Activated T-cell treated with anti-CD3 and anti-CD28 coated beads, Interleukin-2, amount 50 U/mL, for 72 hours (primary cell): ENCODE measurements around the gene KRT76. TPM values are rescaled to one million over a fixed set of nuclear protein-coding genes. Genes with fewer than 3 reads are reported as not detected.
"Not testable (repeated sequence)": the region's sequence is repeated elsewhere in the genome, so short reads cannot be mapped to it uniquely, and the experiment has no call there.

Experiments
- ATAC-seq, 2 donors: fragments of 150-1000 bp; cut with Tn5 transposase; replicated peaks in 1 of 2; 2 replicates each; pipeline ENCODE4 v1.10.0; 2021; ENCODE audit warnings: moderate library complexity in 2 of 2, mild to moderate bottlenecking in 1 of 2
- DNase-seq, 2 donors: peaks; one replicate each; pipeline ENCODE4 v3.0.0; 2021 to 2022; ENCODE audit warnings: mixed read lengths in 1 of 2
- H3K27ac Mint-ChIP-seq: one replicate; pipeline ENCODE4 v1.8.0; 2022; ENCODE audit warnings: mild to moderate bottlenecking, moderate library complexity, mixed read lengths
- H3K27me3 Mint-ChIP-seq: one replicate; pipeline ENCODE4 v1.8.0; 2022; ENCODE audit warnings: low read depth, mixed read lengths
- H3K36me3 Mint-ChIP-seq, 2 donors: one replicate each; pipeline ENCODE4 v1.8.0; 2022; ENCODE audit warnings: mixed read lengths in 2 of 2, mild to moderate bottlenecking in 1 of 2; ENCODE audit not compliant: insufficient read depth in 2 of 2
- H3K4me1 Mint-ChIP-seq: one replicate; pipeline ENCODE4 v1.8.0; 2022; ENCODE audit warnings: low read depth, mixed read lengths
- H3K4me3 Mint-ChIP-seq, 2 donors: one replicate each; pipeline ENCODE4 v1.8.0; 2022; ENCODE audit warnings: mild to moderate bottlenecking in 2 of 2, mixed read lengths in 2 of 2, moderate library complexity in 2 of 2
- H3K9me3 Mint-ChIP-seq, 2 donors: one replicate each; pipeline ENCODE4 v1.8.0; 2022; ENCODE audit warnings: mixed read lengths in 2 of 2
- total RNA-seq, 2 donors: library from RNA; stranded (reverse); gene quantifications; one replicate each; pipeline ENCODE4 v1.2.3, GENCODE V29; 2022

KRT76 gene
- total RNA-seq, 2 donors from 2014 or later: not detected

DNA sequence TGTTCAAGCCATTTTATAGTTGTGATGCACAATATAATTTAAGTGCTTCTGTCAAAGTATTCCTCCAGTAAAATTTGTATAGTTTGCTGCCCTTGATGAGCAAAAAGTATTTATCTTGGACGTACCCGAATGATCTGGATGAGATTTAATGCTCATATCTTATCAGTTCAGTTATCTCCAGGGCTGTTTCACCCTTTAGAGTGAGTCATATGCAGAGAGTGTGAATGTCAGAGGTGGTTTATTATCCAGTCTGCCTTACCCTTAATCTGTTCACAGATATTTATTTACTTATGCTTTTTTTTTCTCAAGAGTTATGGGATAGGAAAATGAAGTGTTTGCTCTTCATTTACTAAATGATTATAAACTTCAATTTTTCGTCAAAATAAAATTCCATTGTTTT is 26.6 kb downstream of the KRT76 start:
- Mint-ChIP-seq H3K27ac (peak overlapping the region; percentile 32), H3K4me1 (peaks cover 21% of the 10 kb centered on the region)
- DNase-seq, H3K36me3 Mint-ChIP-seq, H3K4me3 Mint-ChIP-seq, ATAC-seq, H3K27me3 Mint-ChIP-seq, H3K9me3 Mint-ChIP-seq: not testable (repeated sequence)

- no peaks in the 10 kb centered on the region for H3K36me3 Mint-ChIP-seq
- H3K4me1 Mint-ChIP-seq: peaks cover 21% of the 10 kb centered on the region
- H3K4me3 Mint-ChIP-seq: no peak overlapping the region
- ATAC-seq (no peak), DNase-seq (no peak)
- no peaks in the 10 kb centered on the region for H3K9me3 Mint-ChIP-seq
- peaks cover 9% of the 10 kb centered on the region for H3K27me3 Mint-ChIP-seq
- H3K27ac Mint-ChIP-seq: no peak overlapping the region
These were observed 27.3 kb downstream of the KRT76 start for GRCh38 chr12:52749827-52750226.

DNA sequence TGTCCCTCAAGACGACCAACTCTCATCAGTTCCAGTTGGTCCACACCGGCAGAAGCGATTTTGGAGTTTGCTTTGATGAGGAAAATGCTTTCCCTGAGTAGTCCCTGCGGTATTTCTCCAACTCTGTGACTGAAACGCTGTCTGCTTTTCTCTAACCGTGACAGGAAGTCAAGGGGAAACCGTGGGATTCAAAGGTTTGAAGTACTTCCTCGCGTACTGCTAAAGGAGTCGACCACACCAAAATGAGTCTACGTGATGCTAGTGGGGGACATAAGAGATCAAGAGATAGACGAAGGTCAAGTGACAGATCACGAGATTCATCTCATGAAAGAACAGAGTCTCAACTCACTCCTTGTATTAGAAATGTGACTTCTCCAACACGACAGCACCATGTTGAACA is 28.6 kb downstream of the KRT76 start:
- no peaks in the 10 kb centered on the region for H3K36me3 Mint-ChIP-seq
- DNase-seq: no peak
- no peaks in the 10 kb centered on the region for H3K9me3 Mint-ChIP-seq
- peaks cover 21% of the 10 kb centered on the region for H3K4me1 Mint-ChIP-seq
- ATAC-seq: no peak
- no peak overlapping the region for H3K4me3 Mint-ChIP-seq
- H3K27me3 Mint-ChIP-seq: peaks cover 9% of the 10 kb centered on the region
- no peak overlapping the region for H3K27ac Mint-ChIP-seq

DNA sequence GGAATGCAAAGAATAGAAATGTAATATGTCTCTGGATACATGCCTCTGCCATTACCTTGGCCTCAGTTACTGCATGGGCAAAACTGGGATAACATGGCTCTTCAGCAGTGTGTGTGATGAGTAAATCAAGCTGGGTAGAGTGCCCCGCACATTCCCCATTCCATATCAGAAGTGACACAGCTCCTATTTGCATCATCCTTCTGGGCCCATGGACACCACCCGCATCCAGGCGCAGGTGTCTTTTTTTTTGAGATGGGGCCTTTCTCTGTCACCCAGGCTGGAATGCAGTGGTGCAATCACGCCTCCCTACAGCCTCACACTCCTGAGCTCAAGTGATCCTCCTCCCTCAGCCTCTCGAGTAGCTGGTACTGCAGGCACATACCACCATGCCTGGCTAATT is 31.6 kb downstream of the KRT76 start:
- ATAC-seq (no peak), DNase-seq (no peak)
- Mint-ChIP-seq H3K4me3 (no peak overlapping the region), H3K27me3 (no peaks in the 10 kb centered on the region), H3K36me3 (no peaks in the 10 kb centered on the region), H3K9me3 (no peaks in the 10 kb centered on the region), H3K27ac (no peak overlapping the region), H3K4me1 (peaks cover 11% of the 10 kb centered on the region)

- DNase-seq (no peak), ATAC-seq (no peak)
- Mint-ChIP-seq H3K4me1 (peaks cover 7% of the 10 kb centered on the region), H3K27me3 (no peaks in the 10 kb centered on the region), H3K36me3 (no peaks in the 10 kb centered on the region), H3K27ac (no peak overlapping the region), H3K4me3 (no peak overlapping the region), H3K9me3 (no peaks in the 10 kb centered on the region)
These were observed 32.5 kb downstream of the KRT76 start for GRCh38 chr12:52744493-52745156.

GRCh38 chr12:52742822-52743457 is 34.2 kb downstream of the KRT76 start:
- Mint-ChIP-seq H3K4me1 (no peaks in the 10 kb centered on the region), H3K27ac (no peak overlapping the region), H3K9me3 (no peaks in the 10 kb centered on the region), H3K36me3 (no peaks in the 10 kb centered on the region), H3K4me3 (no peak overlapping the region), H3K27me3 (no peaks in the 10 kb centered on the region)
- no peak for DNase-seq
- no peak for ATAC-seq

DNA sequence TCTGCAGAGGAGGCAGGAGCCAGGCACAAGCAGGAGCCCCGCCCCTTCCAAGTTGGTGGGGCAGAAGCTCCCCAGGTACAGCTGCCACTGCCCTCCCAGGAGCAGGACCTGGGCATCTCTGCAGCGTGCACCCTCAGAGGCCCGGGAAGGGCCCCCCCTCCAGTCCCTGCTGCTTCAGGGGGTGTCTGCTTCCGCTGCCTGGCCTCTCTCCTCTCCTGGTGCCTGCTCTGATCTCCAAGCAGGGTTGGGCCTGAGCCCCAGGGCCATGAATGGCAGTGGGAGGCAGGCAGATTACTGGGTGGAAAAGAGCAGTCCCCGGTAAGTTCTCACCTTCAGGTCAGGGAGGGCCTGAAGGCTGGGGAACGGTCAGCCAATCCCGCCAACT is 35.0 kb downstream of the KRT76 start:
- Mint-ChIP-seq H3K4me1 (no peaks in the 10 kb centered on the region), H3K9me3 (no peaks in the 10 kb centered on the region), H3K36me3 (no peaks in the 10 kb centered on the region), H3K27me3 (no peaks in the 10 kb centered on the region), H3K27ac (no peak overlapping the region), H3K4me3 (no peak overlapping the region)
- DNase-seq: no peak
- no peak for ATAC-seq

- Mint-ChIP-seq H3K36me3 (no peaks in the 10 kb centered on the region), H3K27me3 (no peaks in the 10 kb centered on the region), H3K4me1 (no peaks in the 10 kb centered on the region), H3K27ac (no peak overlapping the region), H3K9me3 (no peaks in the 10 kb centered on the region), H3K4me3 (no peak overlapping the region)
- DNase-seq (peak; percentile 66 to 67), ATAC-seq (no peak)
These were observed 35.6 kb downstream of the KRT76 start for GRCh38 chr12:52741375-52742195.

GRCh38 chr12:52740584-52740983 is 36.6 kb downstream of the KRT76 start:
- no peaks in the 10 kb centered on the region for H3K36me3 Mint-ChIP-seq
- no peaks in the 10 kb centered on the region for H3K9me3 Mint-ChIP-seq
- no peak for DNase-seq
- no peak for ATAC-seq
- no peaks in the 10 kb centered on the region for H3K4me1 Mint-ChIP-seq
- H3K27me3 Mint-ChIP-seq: no peaks in the 10 kb centered on the region
- no peak overlapping the region for H3K4me3 Mint-ChIP-seq
- H3K27ac Mint-ChIP-seq: no peak overlapping the region

- H3K27me3 Mint-ChIP-seq: no peaks in the 10 kb centered on the region
- no peak overlapping the region for H3K27ac Mint-ChIP-seq
- DNase-seq (no peak), ATAC-seq (no peak)
- H3K4me1 Mint-ChIP-seq: no peaks in the 10 kb centered on the region
- H3K4me3 Mint-ChIP-seq: no peak overlapping the region
- no peaks in the 10 kb centered on the region for H3K36me3 Mint-ChIP-seq
- H3K9me3 Mint-ChIP-seq: no peaks in the 10 kb centered on the region
These were observed 37.2 kb downstream of the KRT76 start for GRCh38 chr12:52739963-52740362.

DNA sequence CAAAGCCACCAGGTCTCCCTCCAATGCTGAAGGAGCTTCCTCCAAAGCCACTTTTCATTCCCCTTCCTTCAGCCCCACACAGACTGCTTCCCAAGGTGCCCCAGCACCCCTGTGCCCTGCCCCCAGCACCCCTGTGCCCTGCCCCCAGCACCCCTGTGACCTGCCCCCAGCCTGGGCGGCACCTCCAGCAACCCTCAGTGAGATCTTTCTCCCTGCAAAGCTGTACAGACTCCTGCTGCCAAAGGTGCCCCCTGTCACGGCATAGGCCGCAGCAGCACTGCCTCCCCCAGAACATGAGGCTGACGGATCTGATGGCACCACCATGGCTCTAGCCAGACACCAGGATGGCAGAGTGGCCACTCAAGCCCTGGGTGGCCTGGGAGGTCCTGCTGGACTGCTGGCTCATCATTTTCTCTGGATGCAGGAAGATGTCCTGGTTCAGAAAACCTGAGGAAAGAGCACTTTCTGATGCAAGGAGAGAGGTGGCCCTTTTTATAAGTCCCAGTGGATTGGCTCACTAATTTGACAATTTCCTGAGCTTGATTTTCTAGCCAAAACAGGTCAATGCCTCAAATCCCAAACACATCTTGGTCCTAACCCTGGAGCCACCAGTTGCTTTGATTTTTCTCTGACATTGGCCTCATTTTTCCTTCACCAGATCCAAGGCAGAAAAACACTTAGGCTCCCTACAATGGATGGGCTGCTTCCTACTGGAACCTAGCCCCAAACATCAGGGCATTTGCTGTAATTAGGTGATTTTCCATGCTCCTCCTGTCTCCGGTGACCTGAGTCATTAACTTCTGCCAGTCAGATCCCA is 41.1 kb downstream of the KRT76 start:
- no peak for DNase-seq
- Mint-ChIP-seq H3K36me3 (no peaks in the 10 kb centered on the region), H3K4me3 (no peak overlapping the region), H3K27me3 (no peaks in the 10 kb centered on the region), H3K9me3 (no peaks in the 10 kb centered on the region), H3K27ac (no peak overlapping the region), H3K4me1 (no peaks in the 10 kb centered on the region)
- no peak for ATAC-seq

DNA sequence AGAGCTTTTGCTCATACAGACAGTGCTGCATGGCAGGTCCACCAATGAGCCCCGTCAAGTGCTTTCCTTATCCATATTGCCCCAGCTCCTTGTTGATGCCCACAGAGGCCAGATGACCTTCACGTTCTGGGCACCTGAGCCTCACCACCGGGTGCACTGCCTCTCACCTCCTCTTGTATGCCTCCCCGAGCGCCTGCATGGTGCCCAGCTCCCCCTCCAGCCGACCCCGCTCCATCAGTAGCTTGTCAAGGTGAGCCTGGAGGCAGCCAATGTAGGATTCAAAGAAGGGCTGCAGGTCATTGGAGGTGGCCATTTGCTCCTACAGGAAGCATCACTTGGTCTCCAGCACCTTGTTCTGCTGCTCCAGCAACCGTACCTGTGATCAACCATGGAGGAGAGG is 42.0 kb downstream of the KRT76 start:
- ATAC-seq (no peak), DNase-seq (no peak)
- H3K9me3 Mint-ChIP-seq: no peaks in the 10 kb centered on the region
- H3K4me3 Mint-ChIP-seq: no peak overlapping the region
- H3K36me3 Mint-ChIP-seq: no peaks in the 10 kb centered on the region
- H3K27ac Mint-ChIP-seq: no peak overlapping the region
- no peaks in the 10 kb centered on the region for H3K4me1 Mint-ChIP-seq
- no peaks in the 10 kb centered on the region for H3K27me3 Mint-ChIP-seq

- no peaks in the 10 kb centered on the region for H3K4me1 Mint-ChIP-seq
- no peaks in the 10 kb centered on the region for H3K27me3 Mint-ChIP-seq
- DNase-seq: no peak
- no peak overlapping the region for H3K27ac Mint-ChIP-seq
- ATAC-seq: no peak
- H3K36me3 Mint-ChIP-seq: no peaks in the 10 kb centered on the region
- no peak overlapping the region for H3K4me3 Mint-ChIP-seq
- no peaks in the 10 kb centered on the region for H3K9me3 Mint-ChIP-seq
These were observed 46.4 kb downstream of the KRT76 start for GRCh38 chr12:52730793-52731192.
